ENCODE data around the gene KIT.
A peak's percentile ranks its signal among the peaks of the same experiment; 100 is the strongest.

KIT gene

DNA sequence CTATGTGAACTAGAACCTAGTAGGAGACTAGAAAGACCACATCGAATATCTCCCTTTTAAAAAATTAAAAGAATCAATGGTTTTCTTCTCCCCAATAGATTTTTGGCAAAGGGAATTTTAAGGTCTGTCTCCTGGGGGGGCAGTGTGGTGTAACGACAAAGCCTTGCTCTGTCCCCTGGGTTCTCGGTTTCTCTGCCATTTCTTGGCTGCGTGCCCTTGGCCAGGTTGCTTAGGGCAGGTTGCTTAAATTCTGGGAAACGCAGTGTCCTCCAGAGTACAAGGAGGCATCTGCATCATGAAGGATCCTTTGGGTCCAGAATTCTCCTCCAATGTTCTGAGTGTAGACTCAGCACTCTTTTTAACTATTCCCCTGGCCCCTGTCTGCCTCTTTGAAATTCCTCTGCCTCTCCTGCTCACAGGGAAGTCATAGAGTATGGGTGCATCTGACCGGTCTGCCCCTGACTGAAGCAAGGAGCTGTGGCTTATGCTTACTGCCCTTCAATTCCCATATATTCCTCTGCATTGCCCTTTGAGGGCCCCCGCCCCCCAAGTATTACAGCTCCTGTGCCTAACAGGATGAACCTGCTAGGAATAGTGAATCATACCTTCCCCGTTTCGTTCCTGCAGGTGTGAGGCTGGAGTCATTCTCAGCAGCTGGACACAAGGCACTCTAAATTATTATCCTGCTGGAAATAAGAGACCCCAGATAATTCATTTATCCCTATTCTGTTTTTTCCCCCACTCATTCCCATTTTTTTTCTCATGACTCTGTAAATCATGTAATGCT is 2.2 kb downstream of the KIT start:
- ATAC-seq (ENCODE audit: low read depth) (peak; percentile 31; the same call in 2 of the 3 replicates), DNase-seq (ENCODE audit: low spot score) (no peak)
- H3K27ac ChIP-seq (ENCODE audit: poor library complexity, severe bottlenecking) = no peak overlapping the region
- peaks cover 30% of the 10 kb centered on the region for H3K4me1 ChIP-seq (ENCODE audit: insufficient read depth, poor library complexity, severe bottlenecking)
- no peaks in the 10 kb centered on the region for H3K9me3 ChIP-seq (ENCODE audit: severe bottlenecking)
- H3K4me3 ChIP-seq (ENCODE audit: severe bottlenecking) = no peak overlapping the region
- peaks cover 40% of the 10 kb centered on the region for H3K27me3 ChIP-seq (ENCODE audit: insufficient read depth, poor library complexity, severe bottlenecking)
- TF ChIP-seq, protein P1, sequence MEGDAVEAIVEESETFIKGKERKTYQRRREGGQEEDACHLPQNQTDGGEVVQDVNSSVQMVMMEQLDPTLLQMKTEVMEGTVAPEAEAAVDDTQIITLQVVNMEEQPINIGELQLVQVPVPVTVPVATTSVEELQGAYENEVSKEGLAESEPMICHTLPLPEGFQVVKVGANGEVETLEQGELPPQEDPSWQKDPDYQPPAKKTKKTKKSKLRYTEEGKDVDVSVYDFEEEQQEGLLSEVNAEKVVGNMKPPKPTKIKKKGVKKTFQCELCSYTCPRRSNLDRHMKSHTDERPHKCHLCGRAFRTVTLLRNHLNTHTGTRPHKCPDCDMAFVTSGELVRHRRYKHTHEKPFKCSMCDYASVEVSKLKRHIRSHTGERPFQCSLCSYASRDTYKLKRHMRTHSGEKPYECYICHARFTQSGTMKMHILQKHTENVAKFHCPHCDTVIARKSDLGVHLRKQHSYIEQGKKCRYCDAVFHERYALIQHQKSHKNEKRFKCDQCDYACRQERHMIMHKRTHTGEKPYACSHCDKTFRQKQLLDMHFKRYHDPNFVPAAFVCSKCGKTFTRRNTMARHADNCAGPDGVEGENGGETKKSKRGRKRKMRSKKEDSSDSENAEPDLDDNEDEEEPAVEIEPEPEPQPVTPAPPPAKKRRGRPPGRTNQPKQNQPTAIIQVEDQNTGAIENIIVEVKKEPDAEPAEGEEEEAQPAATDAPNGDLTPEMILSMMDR (IDR thresholded peaks at IDR 0.05; ENCODE audit: poor library complexity, severe bottlenecking) = no peak
- no peaks in the 10 kb centered on the region for H3K36me3 ChIP-seq (ENCODE audit: low read depth)

GRCh38 chr4:54660591-54660990 is 2.8 kb downstream of the KIT start:
- no peaks in the 10 kb centered on the region for H3K9me3 ChIP-seq (ENCODE audit: severe bottlenecking)
- H3K27me3 ChIP-seq (ENCODE audit: insufficient read depth, poor library complexity, severe bottlenecking) = peaks cover 40% of the 10 kb centered on the region
- DNase-seq (ENCODE audit: low spot score) = no peak
- H3K4me3 ChIP-seq (ENCODE audit: severe bottlenecking) = no peak overlapping the region
- H3K4me1 ChIP-seq (ENCODE audit: insufficient read depth, poor library complexity, severe bottlenecking) = peaks cover 30% of the 10 kb centered on the region
- H3K36me3 ChIP-seq (ENCODE audit: low read depth) = no peaks in the 10 kb centered on the region
- TF ChIP-seq, protein P1 (IDR thresholded peaks at IDR 0.05; ENCODE audit: poor library complexity, severe bottlenecking) = no peak
- peak overlapping the region; percentile 64 for H3K27ac ChIP-seq (ENCODE audit: poor library complexity, severe bottlenecking)
- ATAC-seq (ENCODE audit: low read depth) = no peak

DNA sequence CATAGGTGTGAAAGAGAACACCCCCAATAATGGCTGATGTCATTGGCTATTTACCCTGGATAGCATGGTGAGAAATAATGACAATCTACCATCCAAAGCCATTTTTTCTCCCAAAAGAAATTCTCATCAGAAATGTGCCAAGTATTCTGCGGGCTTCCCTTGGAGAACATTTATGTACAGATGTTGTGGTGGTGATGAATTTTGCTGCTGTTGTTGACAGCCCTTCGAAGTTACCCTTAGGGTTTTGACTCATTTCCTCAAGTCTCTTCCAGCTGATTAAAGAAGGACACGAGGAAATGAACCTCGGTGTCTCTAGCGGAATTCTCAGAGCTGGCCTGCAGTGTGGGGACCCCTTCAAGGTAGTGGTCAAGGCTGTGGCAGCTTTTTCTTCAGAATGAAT is 3.4 kb downstream of the KIT start:
- Histone ChIP-seq H3K27me3 (ENCODE audit: insufficient read depth, poor library complexity, severe bottlenecking) (peaks cover 37% of the 10 kb centered on the region), H3K36me3 (ENCODE audit: low read depth) (no peaks in the 10 kb centered on the region), H3K4me1 (ENCODE audit: insufficient read depth, poor library complexity, severe bottlenecking) (peaks cover 30% of the 10 kb centered on the region), H3K27ac (ENCODE audit: poor library complexity, severe bottlenecking) (peak overlapping the region; percentile 64), H3K4me3 (ENCODE audit: severe bottlenecking) (no peak overlapping the region), H3K9me3 (ENCODE audit: severe bottlenecking) (no peaks in the 10 kb centered on the region)
- DNase-seq (ENCODE audit: low spot score) (no peak), ATAC-seq (ENCODE audit: low read depth) (peak; percentile 24)
- TF ChIP-seq, protein P1 (IDR thresholded peaks at IDR 0.05; ENCODE audit: poor library complexity, severe bottlenecking) = no peak

- H3K9me3 ChIP-seq (ENCODE audit: severe bottlenecking) = no peaks in the 10 kb centered on the region
- no peak overlapping the region for H3K4me3 ChIP-seq (ENCODE audit: severe bottlenecking)
- no peaks in the 10 kb centered on the region for H3K36me3 ChIP-seq (ENCODE audit: low read depth)
- DNase-seq (ENCODE audit: low spot score) = no peak
- peak; percentile 82 for ATAC-seq (ENCODE audit: low read depth)
- TF ChIP-seq, protein P1 (IDR thresholded peaks at IDR 0.05; ENCODE audit: poor library complexity, severe bottlenecking) = no peak
- peak overlapping the region; percentile 64 for H3K27ac ChIP-seq (ENCODE audit: poor library complexity, severe bottlenecking)
- H3K4me1 ChIP-seq (ENCODE audit: insufficient read depth, poor library complexity, severe bottlenecking) = peaks cover 30% of the 10 kb centered on the region
- H3K27me3 ChIP-seq (ENCODE audit: insufficient read depth, poor library complexity, severe bottlenecking) = peaks cover 32% of the 10 kb centered on the region
These were observed 3.9 kb downstream of the KIT start for GRCh38 chr4:54661686-54662085.

GRCh38 chr4:54662123-54662522 is 4.4 kb downstream of the KIT start:
- DNase-seq (ENCODE audit: low spot score) (no peak), ATAC-seq (ENCODE audit: low read depth) (no peak)
- TF ChIP-seq, protein P1 (IDR thresholded peaks at IDR 0.05; ENCODE audit: poor library complexity, severe bottlenecking) = no peak
- Histone ChIP-seq H3K9me3 (ENCODE audit: severe bottlenecking) (no peaks in the 10 kb centered on the region), H3K27me3 (ENCODE audit: insufficient read depth, poor library complexity, severe bottlenecking) (peaks cover 27% of the 10 kb centered on the region), H3K4me3 (ENCODE audit: severe bottlenecking) (no peak overlapping the region), H3K36me3 (ENCODE audit: low read depth) (no peaks in the 10 kb centered on the region), H3K4me1 (ENCODE audit: insufficient read depth, poor library complexity, severe bottlenecking) (peaks cover 30% of the 10 kb centered on the region), H3K27ac (ENCODE audit: poor library complexity, severe bottlenecking) (peak overlapping the region; percentile 64)

Measured in RWPE2 (cell line).